Esophagus squamous epithelium (tissue), 4 donors: ENCODE data around the gene CAP2.

Experiments used
- POLR2A ChIP-seq, 4 donors: fragments of 450-650 bp; IDR thresholded peaks; one replicate each; pipeline ENCODE4 v1.6.1; 2017; ENCODE audit warnings: antibody characterized with exemption in 4 of 4, mild to moderate bottlenecking in 4 of 4, moderate library complexity in 3 of 4
- TF ChIP-seq, protein P1 (sequence below), 6 experiments: fragments of 450-650 bp in 4 of 6; fragments of 200-600 bp in 2 of 6; sonication (generic) in 2 of 6; IDR thresholded peaks; one replicate each; pipeline ENCODE4 v1.5.1; 2016 to 2019; ENCODE audit warnings: antibody characterized with exemption in 6 of 6, mild to moderate bottlenecking in 4 of 6, moderate library complexity in 4 of 6

- TF ChIP-seq, protein P1, sequence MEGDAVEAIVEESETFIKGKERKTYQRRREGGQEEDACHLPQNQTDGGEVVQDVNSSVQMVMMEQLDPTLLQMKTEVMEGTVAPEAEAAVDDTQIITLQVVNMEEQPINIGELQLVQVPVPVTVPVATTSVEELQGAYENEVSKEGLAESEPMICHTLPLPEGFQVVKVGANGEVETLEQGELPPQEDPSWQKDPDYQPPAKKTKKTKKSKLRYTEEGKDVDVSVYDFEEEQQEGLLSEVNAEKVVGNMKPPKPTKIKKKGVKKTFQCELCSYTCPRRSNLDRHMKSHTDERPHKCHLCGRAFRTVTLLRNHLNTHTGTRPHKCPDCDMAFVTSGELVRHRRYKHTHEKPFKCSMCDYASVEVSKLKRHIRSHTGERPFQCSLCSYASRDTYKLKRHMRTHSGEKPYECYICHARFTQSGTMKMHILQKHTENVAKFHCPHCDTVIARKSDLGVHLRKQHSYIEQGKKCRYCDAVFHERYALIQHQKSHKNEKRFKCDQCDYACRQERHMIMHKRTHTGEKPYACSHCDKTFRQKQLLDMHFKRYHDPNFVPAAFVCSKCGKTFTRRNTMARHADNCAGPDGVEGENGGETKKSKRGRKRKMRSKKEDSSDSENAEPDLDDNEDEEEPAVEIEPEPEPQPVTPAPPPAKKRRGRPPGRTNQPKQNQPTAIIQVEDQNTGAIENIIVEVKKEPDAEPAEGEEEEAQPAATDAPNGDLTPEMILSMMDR (IDR thresholded peaks at IDR 0.05), result no peak
- TF ChIP-seq POLR2A (IDR thresholded peaks at IDR 0.05), result no peak
Measured at GRCh38 chr6:17506531-17506930, 113.1 kb downstream of the CAP2 start.
